Stimulated activated CD4-positive, alpha-beta T cell treated with anti-CD3 and anti-CD28 coated beads, TNF-alpha, amount 100 ng/mL, for 48 hours (primary cell): ENCODE results near the gene COX5B.
"Not testable (repeated sequence)": the region's sequence is repeated elsewhere in the genome, so short reads cannot be mapped to it uniquely, and the experiment has no call there.

Experiments used
- DNase-seq, 3 donors: peaks; one replicate each; pipeline ENCODE4 v3.0.0-alpha.2; 2020; ENCODE audit warnings: low read depth in 3 of 3

COX5B gene

GRCh38 chr2:97673182-97673914, 27.5 kb downstream of the COX5B start:
- peak in 1 of 3 donors; percentile 15 for DNase-seq

DNA sequence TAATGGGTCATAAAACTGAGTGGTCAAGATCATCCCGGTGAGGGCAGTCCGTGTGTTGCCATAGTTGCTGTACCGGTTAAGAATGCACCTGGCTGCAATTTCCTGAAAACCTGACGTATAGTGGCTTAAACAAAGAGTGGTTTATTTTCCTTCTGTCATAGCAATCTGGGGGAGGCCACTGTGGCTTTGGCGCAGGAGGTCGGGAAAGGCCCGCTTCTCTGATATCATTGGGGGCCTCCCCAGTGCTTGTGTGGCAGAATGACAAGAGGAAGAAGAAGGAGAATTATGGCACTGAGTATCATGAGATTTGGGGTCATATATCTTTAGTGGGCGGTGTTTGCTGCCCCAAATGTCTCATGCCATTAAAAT, 28.0 kb downstream of the COX5B start:
- DNase-seq, result peak in 2 of 3 donors; percentile 28 to 44

DNA sequence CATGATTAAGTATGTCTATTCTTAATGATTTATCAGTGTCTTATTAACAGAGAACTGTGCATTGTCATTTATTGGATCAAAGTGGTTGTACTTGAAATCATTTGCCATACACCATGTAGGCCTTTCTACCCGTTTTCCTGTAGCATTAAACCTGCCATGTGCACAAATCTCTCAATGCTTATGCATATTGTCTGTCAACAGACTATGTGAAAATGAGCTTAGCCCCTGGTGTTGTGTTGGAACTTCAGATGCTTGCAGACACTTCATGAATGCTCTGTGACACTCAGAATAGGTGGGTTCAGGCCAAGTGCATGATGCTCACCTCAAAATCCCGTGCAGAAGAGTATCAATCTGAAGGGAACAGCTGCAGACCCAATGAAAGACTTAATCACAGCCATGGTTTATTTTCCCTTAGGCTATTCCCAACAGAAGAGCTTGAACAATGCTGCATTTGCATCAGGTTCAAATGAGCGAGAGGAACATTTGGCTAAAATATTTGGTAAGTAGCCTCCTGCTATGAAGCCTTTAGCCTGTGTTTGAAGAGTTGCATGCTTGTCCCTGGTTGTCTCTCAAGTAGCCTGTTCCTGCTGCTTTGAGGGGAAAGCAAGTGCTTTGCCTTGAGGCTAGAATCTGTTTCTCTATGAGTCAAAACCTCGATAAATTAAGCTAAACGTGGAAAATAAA, 29.7 kb downstream of the COX5B start:
- no peak for DNase-seq

GRCh38 chr2:97676620-97677019, 30.8 kb downstream of the COX5B start:
- no peak for DNase-seq

DNA sequence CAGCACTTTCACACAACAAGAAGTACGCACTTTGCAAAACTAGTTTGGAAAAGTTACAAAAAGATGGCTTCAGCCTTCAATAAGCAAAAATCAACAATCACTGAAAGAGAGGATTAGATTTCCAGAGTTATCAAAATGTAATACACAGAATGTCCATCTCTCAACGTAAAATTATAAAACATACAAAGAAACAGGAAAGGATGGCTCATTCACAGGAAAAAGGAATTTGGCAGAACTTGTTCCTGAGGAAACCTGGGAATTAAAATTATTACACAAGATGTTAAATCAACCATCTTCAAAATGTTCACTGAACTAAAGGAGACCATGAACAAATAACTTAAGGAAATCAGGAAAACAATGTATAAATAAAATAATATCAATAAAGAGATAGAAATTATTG, 31.6 kb downstream of the COX5B start:
- no peak for DNase-seq

DNA sequence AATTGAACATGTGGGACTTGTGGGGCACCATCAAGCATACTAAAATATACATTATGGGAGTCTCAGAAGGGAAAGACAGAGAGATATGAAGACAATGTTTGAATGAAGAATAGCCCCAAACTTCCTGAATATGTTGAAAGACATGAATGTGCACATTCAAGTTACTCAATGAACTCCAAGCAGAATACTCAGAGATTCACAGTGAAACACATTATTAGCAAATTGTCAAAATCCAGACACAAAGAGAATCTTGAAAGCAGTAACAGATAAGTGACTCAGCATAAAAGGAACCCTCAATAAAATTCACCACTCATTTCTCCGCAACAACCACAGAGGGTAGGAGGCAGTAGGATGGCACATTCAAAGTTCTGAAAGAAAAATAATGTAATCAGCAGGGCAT, 32.4 kb downstream of the COX5B start:
- DNase-seq, result no peak

- not testable (repeated sequence) for DNase-seq
Measured at GRCh38 chr2:97687235-97687634, 41.4 kb downstream of the COX5B start.

DNA sequence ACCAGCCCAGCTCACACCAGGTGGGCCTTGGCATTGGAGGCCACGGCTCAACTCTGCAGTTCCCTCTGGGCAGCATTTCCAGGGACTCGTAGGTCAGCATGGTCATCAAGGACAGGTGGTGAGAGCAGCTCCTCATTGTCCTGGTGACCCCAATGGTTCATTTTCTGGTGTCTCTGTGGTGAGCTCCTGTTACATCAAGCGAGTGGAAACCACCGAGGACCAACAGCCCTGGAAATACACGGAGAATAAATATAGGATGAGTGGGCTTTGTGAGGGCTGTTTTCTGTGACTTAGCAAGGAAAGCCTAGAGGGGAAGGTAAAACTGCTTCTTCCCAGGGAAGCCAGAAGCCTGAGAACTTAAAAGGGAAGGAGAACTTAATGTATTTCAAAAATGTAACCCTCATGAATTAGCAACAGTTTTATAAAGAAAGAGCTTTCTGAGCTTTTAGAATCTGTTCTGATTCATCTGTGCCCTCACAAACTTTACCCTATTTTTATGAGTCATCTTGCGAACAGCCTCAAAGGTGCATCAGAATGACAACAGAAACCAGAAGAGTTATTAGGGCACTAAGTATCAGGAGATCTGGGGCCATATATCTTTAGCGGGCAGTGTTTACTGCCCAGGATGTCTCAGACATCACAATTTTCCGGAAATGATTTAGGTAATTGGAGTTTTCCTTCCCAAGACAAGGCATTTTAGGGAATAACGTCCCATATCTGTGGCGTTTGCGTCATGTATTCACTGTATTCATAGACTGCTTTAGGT, 42.4 kb downstream of the COX5B start:
- DNase-seq, result no peak

- no peak for DNase-seq
Measured at GRCh38 chr2:97691166-97691565, 45.3 kb downstream of the COX5B start.

DNA sequence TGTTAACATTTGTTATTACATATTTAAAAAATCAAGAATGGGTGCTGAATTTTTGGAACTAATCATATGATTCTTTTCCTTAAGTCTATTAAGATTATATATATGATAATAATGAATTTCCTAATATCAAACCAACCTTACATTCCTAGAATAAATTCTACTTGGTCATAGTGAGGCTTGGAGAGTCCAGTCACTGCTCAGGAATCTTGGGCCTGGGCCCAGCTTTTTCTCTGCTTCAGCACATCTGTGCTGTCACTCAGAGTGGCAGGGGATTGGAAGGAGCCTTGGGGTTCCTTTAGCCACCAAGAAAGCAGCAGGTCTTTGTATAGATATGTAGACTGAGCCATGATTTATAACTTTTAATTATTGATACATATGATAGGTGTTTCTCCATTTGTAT, 47.6 kb downstream of the COX5B start:
- DNase-seq, result no peak

DNA sequence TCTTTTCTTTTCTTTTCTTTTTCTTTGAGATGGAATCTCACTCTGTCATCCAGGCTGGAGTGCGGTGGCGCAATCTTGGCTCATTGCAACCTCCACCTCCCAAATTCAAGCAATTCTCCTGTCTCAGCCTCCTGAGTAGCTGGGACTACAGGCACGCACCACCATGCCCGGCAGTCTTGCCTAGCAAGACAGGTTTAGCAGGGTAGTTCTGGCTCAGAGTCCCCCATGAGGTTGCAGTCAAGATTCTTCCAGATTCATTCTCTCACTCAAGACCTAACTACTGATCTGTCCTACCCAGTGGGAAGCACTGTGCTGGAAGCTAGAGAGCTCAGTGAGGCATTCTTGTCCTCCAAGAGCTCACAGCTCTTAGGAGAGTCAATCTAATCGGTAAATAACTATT, 49.9 kb downstream of the COX5B start:
- DNase-seq, result no peak

GRCh38 chr2:97697252-97698235, 51.7 kb downstream of the COX5B start:
- peak; percentile 83 to 95 (median 89) for DNase-seq
